Ramos (cell line): ENCODE measurements around the gene KLF1.
"Not testable (repeated sequence)": the region's sequence is repeated elsewhere in the genome, so short reads cannot be mapped to it uniquely, and the experiment has no call there.

Source experiments
- in situ Hi-C: fragments of 300-500 bp; cut with MboI; formaldehyde crosslinking; loops from one replicate; pipeline ENCODE4 v1.14.3; 2022; ENCODE audit warnings: low sequenced_read_pairs; ENCODE audit not compliant: unreplicated experiment

The KLF1 gene

GRCh38 chr19:12891553-12892021, 4.6 kb upstream of the KLF1 start:
- in situ Hi-C loops = no loop called here

- in situ Hi-C loops = no loop called here
These were observed 4.0 kb upstream of the KLF1 start, which contains the start of gene GCDH for GRCh38 chr19:12890787-12891552. Gene GCDH (plus strand): TSS chr19:12891160. CDS start chr19:12891305, 145 bp downstream.

GRCh38 chr19:12890299-12890786, 3.3 kb upstream of the KLF1 start:
- in situ Hi-C loops = not testable (repeated sequence)

GRCh38 chr19:12888006-12888603, 1.1 kb upstream of the KLF1 start:
- in situ Hi-C loops = no loop called here

GRCh38 chr19:12886651-12886968, 391 bp downstream of the KLF1 start:
- in situ Hi-C loops = no loop called here

- in situ Hi-C loops = no loop called here
These were observed 1.0 kb downstream of the KLF1 start for GRCh38 chr19:12885749-12886650.

GRCh38 chr19:12884926-12885748, 1.9 kb downstream of the KLF1 start:
- in situ Hi-C loops = no loop called here

GRCh38 chr19:12884627-12884925, 2.4 kb downstream of the KLF1 start:
- in situ Hi-C loops = no loop called here

- in situ Hi-C loops = no loop called here
These were observed 2.8 kb downstream of the KLF1 start for GRCh38 chr19:12884202-12884601.

GRCh38 chr19:12882589-12882988, 4.4 kb downstream of the KLF1 start:
- in situ Hi-C loops = no loop called here

GRCh38 chr19:12881172-12881808, 5.7 kb downstream of the KLF1 start, which contains the start of gene DNASE2:
Gene DNASE2 (minus strand): TSS chr19:12881449. CDS start chr19:12881375, 74 bp downstream.
- in situ Hi-C loops = no loop called here

GRCh38 chr19:12880551-12881171, 6.3 kb downstream of the KLF1 start:
- in situ Hi-C loops = no loop called here

GRCh38 chr19:12875086-12875485, 11.9 kb downstream of the KLF1 start:
- in situ Hi-C loops = no loop called here

- in situ Hi-C loops = no loop called here
These were observed 12.9 kb downstream of the KLF1 start for GRCh38 chr19:12873891-12874745.

- in situ Hi-C loops = no loop called here
These were observed 13.8 kb downstream of the KLF1 start for GRCh38 chr19:12872941-12873890.

- in situ Hi-C loops = no loop called here
These were observed 14.7 kb downstream of the KLF1 start for GRCh38 chr19:12872255-12872654.

- in situ Hi-C loops = no loop called here
These were observed 15.3 kb downstream of the KLF1 start for GRCh38 chr19:12871681-12872080.
